H1 (cell line): ENCODE measurements around the gene SCAF1. TPM values are rescaled to one million over a fixed set of nuclear protein-coding genes. Genes with fewer than 3 reads are reported as not detected.

Source experiments
- ASH2L ChIP-seq: fragments of 200-600, 300-600 bp; sonication (generic); IDR thresholded peaks from one replicate; pipeline ENCODE4 v1.7.1; 2017; ENCODE audit warnings: low read length
- KDM5A ChIP-seq: fragments of 200-600 bp; IDR thresholded peaks from 2 replicates; pipeline ENCODE4 v1.7.1; 2012; ENCODE audit warnings: mild to moderate bottlenecking, low read length, inconsistent platforms, mixed read lengths
- NANOG ChIP-seq: IDR thresholded peaks from 2 replicates; pipeline ENCODE4 v1.6.1; 2011; ENCODE audit warnings: low read length, low read depth, mild to moderate bottlenecking, inconsistent platforms; ENCODE audit not compliant: insufficient read depth, poor library complexity, severe bottlenecking
- RAD21 ChIP-seq, 2 experiments: IDR thresholded peaks in 1 of 2; conservative IDR thresholded peaks in 1 of 2; 2 replicates each; pipeline ENCODE4 v1.6.1; 2011; ENCODE audit warnings: low read depth in 2 of 2, low read length in 2 of 2, improper control_type of control experiment in 1 of 2, inconsistent platforms in 1 of 2, mild to moderate bottlenecking in 1 of 2, moderate library complexity in 1 of 2
- SIN3A ChIP-seq, 2 experiments: IDR thresholded peaks in 1 of 2; conservative IDR thresholded peaks in 1 of 2; 2 replicates each; pipeline ENCODE4 v1.6.1; 2011 to 2012; ENCODE audit warnings: low read length in 2 of 2, improper control_type of control experiment in 1 of 2, low read depth in 1 of 2, mild to moderate bottlenecking in 1 of 2
- polyA plus RNA-seq, 7 experiments: library from polyadenylated mRNA; depleted of rRNA in 3 of 7; stranded (reverse) in 5 of 7; unstranded in 2 of 7; fragments of >200 nt in 5 of 7; fragments of 200-250 nt in 2 of 7; gene quantifications; 1 replicate in 5 of 7; 2 replicates in 1 of 7; 4 replicates in 1 of 7; pipeline versions ENCODE4 v1.2.1 to v1.2.3, GENCODE V29; 2011 to 2013; ENCODE audit warnings: missing spikeins in 2 of 7, mixed read lengths in 2 of 7
- total RNA-seq: library from RNA; stranded (reverse); fragmentation: NEBNext Ultra II Directional; extraction: Animal tissue kit (Norgen Biotek cat#: 25700); gene quantifications from 2 replicates; pipeline ENCODE4 v1.2.1, GENCODE V29; 2021

SCAF1 gene
- total and polyA plus RNA-seq, 2 of the 8 experiments (the other 6 are each of a cell fraction or from before 2014, with no cell fraction given) = 9.7 to 81.7 TPM

- TF ChIP-seq SIN3A (conservative IDR thresholded peaks at IDR 0.05 in 1 of 2, IDR thresholded peaks at IDR 0.05 in 1 of 2; ENCODE audit: low read depth in 1 of 2, low read length in 2 of 2) (no peak), KDM5A (no peak), RAD21 (IDR thresholded peaks at IDR 0.05 in 1 of 2, conservative IDR thresholded peaks at IDR 0.05 in 1 of 2; ENCODE audit: low read depth in 2 of 2, low read length in 2 of 2) (no peak), NANOG (no peak), ASH2L (no peak)
These were observed 46.8 kb upstream of the SCAF1 start (continued) for GRCh38 chr19:49594993-49595818.
